VCaP (cell line): ENCODE results near the gene MARCO.

ENCODE experiments used
- H3K27ac ChIP-seq: fragments of 450-650 bp; 2 replicates; pipeline ENCODE4 v1.5.1; 2017
- CTCF ChIP-seq: fragments of 450-650 bp; conservative IDR thresholded peaks from 2 replicates; pipeline ENCODE4 v1.5.1; 2017; ENCODE audit warnings: mild to moderate bottlenecking, moderate library complexity

Gene MARCO

GRCh38 chr2:118929059-118929458 lies 12.9 kb upstream of the MARCO start:
- H3K27ac ChIP-seq = no peak overlapping the region
- no peak for TF ChIP-seq CTCF

GRCh38 chr2:118932949-118933348 lies 9.0 kb upstream of the MARCO start:
- H3K27ac ChIP-seq = no peak overlapping the region
- TF ChIP-seq CTCF = no peak

- no peak overlapping the region for H3K27ac ChIP-seq
- TF ChIP-seq CTCF = no peak
These were observed 5.7 kb upstream of the MARCO start for GRCh38 chr2:118936306-118936705.

- TF ChIP-seq CTCF = no peak
- H3K27ac ChIP-seq = no peak overlapping the region
These were observed 5.1 kb upstream of the MARCO start for GRCh38 chr2:118936936-118937335.

GRCh38 chr2:118937817-118938216 lies 4.2 kb upstream of the MARCO start:
- TF ChIP-seq CTCF = no peak
- no peak overlapping the region for H3K27ac ChIP-seq

GRCh38 chr2:118939994-118940393 lies 2.0 kb upstream of the MARCO start:
- H3K27ac ChIP-seq = no peak overlapping the region

GRCh38 chr2:118940486-118941120 lies 1.4 kb upstream of the MARCO start:
- no peak for TF ChIP-seq CTCF
- no peak overlapping the region for H3K27ac ChIP-seq

More at GRCh38 chr2:118939994-118940393, 2.0 kb upstream of the MARCO start:
- TF ChIP-seq CTCF = no peak
